Left lung (tissue), 10 donors: ENCODE results near the gene CAMTA1. TPM values are rescaled to one million over a fixed set of nuclear protein-coding genes. Genes with fewer than 3 reads are reported as not detected.

ENCODE experiments used
- ATAC-seq: fragments of 200-7000 bp; cut with Tn5 transposase; one replicate; pipeline ENCODE4 v1.9.1; 2020; ENCODE audit warnings: moderate library complexity
- DNase-seq, 4 donors: peaks; one replicate each; pipeline ENCODE4 v3.0.0-alpha.2; 2013 to 2020
- H3K27ac ChIP-seq, 2 donors: fragments of 200-600 bp; sonication (generic) in 1 of 2; one replicate each; pipeline versions ENCODE4 v1.5.0 to v1.8.0; 2020 to 2021
- H3K27me3 ChIP-seq, 2 donors: fragments of 200-600 bp; sonication (generic) in 1 of 2; one replicate each; pipeline versions ENCODE4 v1.5.0 to v1.8.0; 2020 to 2021
- H3K36me3 ChIP-seq, 2 donors: fragments of 200-600 bp; sonication (generic) in 1 of 2; one replicate each; pipeline versions ENCODE4 v1.5.0 to v1.8.0; 2020 to 2021
- H3K4me1 ChIP-seq, 2 donors: fragments of 200-600 bp; one replicate each; pipeline ENCODE4 v1.8.0; 2021
- H3K4me3 ChIP-seq, 2 donors: fragments of 200-600 bp; sonication (generic) in 1 of 2; one replicate each; pipeline versions ENCODE4 v1.5.0 to v1.8.0; 2020 to 2021; ENCODE audit warnings: mild to moderate bottlenecking in 1 of 2
- H3K9me3 ChIP-seq, 2 donors: fragments of 200-600 bp; sonication (generic) in 1 of 2; one replicate each; pipeline versions ENCODE4 v1.5.0 to v1.8.0; 2020 to 2021
- intact Hi-C, 2 donors: fragments of 100-400 bp; cut with DNase I; formaldehyde crosslinking; loops; one replicate each; pipeline versions ENCODE4 v1.11.2 to v1.14.2; 2022
- polyA plus RNA-seq, 6 donors: library from polyadenylated mRNA; unstranded; fragments of 120-200 nt; gene quantifications; one replicate each; pipeline ENCODE4 v1.2.1, GENCODE V29; 2013; ENCODE audit not compliant: insufficient read length in 6 of 6
- total RNA-seq, 2 donors: library from RNA; stranded (reverse); fragmentation: NEBNext Ultra II Directional; extraction: Animal tissue kit (Norgen Biotek cat#: 25700); gene quantifications; one replicate each; pipeline ENCODE4 v1.2.1, GENCODE V29; 2021
- TF ChIP-seq, protein P1 (sequence below), 2 donors: fragments of 200-600 bp; sonication (generic) in 1 of 2; IDR thresholded peaks; one replicate each; pipeline versions ENCODE4 v1.5.0 to v1.8.0; 2021; ENCODE audit warnings: antibody characterized with exemption in 2 of 2
- donor health status: DM: no; HTN: yes; CAD: no.
- donor health status: DM: no; HTN: no; CAD: no.

CAMTA1 gene
- total and polyA plus RNA-seq, 8 donors, result 42.7 to 69.1 (median 49.4) TPM

DNA sequence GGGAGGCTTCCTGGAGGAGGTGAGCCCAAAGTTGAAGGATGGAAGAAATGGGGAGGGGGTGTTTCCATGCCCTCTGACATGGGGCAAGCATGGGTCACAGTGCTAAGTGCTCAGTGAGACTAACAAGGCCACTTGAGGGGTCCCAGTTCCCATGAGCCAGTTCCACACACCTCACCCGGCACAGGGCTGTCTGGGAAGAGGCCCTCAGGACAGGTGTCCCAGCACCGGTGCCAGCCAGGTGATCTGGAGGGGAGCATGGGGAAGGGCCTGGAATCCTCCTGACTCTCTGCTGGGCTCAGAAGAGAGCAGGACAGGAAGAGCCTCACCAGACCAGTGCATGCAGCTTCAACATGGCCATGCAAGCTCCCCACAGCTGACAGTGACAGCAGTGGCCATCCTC, 691.1 kb downstream of the CAMTA1 start:
- Histone ChIP-seq H3K4me1 (peaks cover 12 to 13% of the 10 kb centered on the region in 2 donors), H3K27me3 (no peaks in the 10 kb centered on the region), H3K9me3 (no peaks in the 10 kb centered on the region), H3K4me3 (no peak overlapping the region), H3K36me3 (no peaks in the 10 kb centered on the region), H3K27ac (no peak overlapping the region)
- intact Hi-C loops, result no loop called here
- no peak for ATAC-seq
- TF ChIP-seq, protein P1, sequence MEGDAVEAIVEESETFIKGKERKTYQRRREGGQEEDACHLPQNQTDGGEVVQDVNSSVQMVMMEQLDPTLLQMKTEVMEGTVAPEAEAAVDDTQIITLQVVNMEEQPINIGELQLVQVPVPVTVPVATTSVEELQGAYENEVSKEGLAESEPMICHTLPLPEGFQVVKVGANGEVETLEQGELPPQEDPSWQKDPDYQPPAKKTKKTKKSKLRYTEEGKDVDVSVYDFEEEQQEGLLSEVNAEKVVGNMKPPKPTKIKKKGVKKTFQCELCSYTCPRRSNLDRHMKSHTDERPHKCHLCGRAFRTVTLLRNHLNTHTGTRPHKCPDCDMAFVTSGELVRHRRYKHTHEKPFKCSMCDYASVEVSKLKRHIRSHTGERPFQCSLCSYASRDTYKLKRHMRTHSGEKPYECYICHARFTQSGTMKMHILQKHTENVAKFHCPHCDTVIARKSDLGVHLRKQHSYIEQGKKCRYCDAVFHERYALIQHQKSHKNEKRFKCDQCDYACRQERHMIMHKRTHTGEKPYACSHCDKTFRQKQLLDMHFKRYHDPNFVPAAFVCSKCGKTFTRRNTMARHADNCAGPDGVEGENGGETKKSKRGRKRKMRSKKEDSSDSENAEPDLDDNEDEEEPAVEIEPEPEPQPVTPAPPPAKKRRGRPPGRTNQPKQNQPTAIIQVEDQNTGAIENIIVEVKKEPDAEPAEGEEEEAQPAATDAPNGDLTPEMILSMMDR (IDR thresholded peaks at IDR 0.05), result no peak
- peak in 1 of 4 donors; percentile 46 for DNase-seq

DNA sequence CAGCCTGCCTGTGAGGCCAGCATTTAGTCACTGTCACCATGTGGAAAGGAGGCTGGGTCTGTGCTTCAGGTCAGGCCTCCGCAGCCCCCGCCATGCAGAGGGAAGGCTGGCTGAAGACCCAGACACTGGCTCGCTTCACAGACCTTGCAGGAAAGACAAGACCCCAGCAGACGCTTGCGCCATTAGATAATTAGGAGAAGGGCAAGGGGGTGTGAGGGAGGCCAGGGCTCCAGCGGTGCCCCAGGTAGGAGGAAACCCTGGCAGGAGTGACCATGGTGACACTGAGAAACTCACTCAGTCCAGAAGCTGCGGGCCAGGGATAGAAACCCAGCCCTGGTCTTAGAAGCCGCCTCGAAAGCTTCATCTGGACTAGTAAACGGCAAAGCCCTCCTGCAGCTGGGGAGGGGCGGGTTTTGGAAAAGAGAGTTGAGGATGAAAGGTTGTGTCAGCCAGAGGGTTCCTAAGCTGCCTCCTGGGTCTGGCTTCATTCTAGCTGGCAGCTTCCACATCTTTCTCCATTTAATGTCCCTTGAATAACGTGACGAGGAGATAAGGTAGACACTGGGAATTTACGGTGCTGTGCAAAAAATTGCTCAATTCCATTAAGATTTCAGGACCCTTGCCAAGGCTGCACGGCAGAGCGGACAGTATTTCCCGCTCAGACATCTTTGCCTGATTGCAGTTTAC, 691.8 kb downstream of the CAMTA1 start:
- Histone ChIP-seq H3K36me3 (no peaks in the 10 kb centered on the region), H3K4me1 (peaks cover 7% of the 10 kb centered on the region in 2 donors), H3K27ac (no peak overlapping the region), H3K9me3 (no peaks in the 10 kb centered on the region), H3K27me3 (no peaks in the 10 kb centered on the region), H3K4me3 (no peak overlapping the region)
- ATAC-seq (no peak), DNase-seq (peak in 2 of 4 donors; percentile 60 to 61)
- intact Hi-C loops, result no loop called here
- TF ChIP-seq, protein P1 (IDR thresholded peaks at IDR 0.05), result no peak

DNA sequence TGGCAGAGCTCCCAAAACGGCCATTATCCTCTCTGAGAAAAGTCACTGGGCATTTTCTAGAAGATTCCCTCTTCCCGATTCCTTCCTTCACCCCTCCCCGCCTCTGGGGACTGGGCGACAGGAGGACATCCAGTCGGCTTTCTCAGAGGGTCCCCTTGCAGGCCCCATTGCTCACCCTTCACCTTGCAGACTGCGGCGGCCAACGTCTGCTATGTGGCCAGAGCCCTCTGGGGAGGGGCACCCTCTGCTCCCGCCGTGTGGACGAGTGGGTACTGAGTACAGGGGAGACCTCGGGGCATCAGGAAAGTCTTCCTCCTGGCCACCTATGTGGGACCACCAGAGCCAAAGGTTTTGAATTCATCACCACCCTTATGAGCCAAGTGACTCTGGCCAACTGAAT, 692.3 kb downstream of the CAMTA1 start:
- Histone ChIP-seq H3K36me3 (no peaks in the 10 kb centered on the region), H3K9me3 (no peaks in the 10 kb centered on the region), H3K4me1 (peaks cover 5% of the 10 kb centered on the region in 2 donors), H3K27me3 (no peaks in the 10 kb centered on the region), H3K27ac (no peak overlapping the region), H3K4me3 (no peak overlapping the region)
- TF ChIP-seq, protein P1 (IDR thresholded peaks at IDR 0.05), result no peak
- intact Hi-C loops, result no loop called here
- DNase-seq, result peak in 1 of 4 donors; percentile 68
- ATAC-seq, result no peak

DNA sequence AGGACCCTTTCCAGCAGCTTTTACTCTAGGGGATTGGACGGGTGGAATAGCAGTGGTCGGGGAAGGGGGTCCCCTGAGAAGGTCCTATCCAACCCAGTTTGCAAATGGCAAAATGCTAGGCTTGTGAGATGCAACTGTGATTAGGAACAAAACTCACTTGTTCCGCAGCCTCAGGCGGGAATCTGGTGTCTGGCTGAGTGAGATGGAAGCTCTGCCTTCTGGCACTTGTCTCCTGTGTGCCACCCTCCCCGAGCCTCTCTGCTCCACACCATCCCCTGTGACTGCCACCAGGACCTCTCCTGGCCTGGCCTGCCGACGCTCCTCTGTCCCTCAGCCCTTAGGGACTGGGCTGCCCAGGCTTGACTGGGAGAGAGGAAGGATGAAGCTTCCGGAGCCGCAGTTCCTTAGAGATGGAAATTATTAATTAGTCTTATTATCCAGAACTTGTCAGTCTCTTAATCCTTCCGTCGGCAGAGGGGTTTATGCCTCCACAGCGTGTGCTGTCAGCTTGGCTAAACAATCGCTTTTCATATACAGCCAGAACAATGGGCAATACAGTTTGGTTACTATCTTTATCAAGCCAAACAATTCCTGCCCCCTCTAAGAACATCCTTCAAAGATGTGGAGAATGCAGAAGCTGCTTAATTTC, 693.0 kb downstream of the CAMTA1 start:
- no peaks in the 10 kb centered on the region for H3K27me3 ChIP-seq
- ATAC-seq, result no peak
- H3K4me1 ChIP-seq, result peaks cover 5% of the 10 kb centered on the region in 2 donors
- no peak overlapping the region for H3K4me3 ChIP-seq
- peak overlapping the region; percentile 33 to 65 for H3K27ac ChIP-seq
- TF ChIP-seq, protein P1 (IDR thresholded peaks at IDR 0.05), result no peak
- H3K36me3 ChIP-seq, result no peaks in the 10 kb centered on the region
- H3K9me3 ChIP-seq, result no peaks in the 10 kb centered on the region
- intact Hi-C loops, result no loop called here
- peak in 1 of 4 donors; percentile 26 for DNase-seq

DNA sequence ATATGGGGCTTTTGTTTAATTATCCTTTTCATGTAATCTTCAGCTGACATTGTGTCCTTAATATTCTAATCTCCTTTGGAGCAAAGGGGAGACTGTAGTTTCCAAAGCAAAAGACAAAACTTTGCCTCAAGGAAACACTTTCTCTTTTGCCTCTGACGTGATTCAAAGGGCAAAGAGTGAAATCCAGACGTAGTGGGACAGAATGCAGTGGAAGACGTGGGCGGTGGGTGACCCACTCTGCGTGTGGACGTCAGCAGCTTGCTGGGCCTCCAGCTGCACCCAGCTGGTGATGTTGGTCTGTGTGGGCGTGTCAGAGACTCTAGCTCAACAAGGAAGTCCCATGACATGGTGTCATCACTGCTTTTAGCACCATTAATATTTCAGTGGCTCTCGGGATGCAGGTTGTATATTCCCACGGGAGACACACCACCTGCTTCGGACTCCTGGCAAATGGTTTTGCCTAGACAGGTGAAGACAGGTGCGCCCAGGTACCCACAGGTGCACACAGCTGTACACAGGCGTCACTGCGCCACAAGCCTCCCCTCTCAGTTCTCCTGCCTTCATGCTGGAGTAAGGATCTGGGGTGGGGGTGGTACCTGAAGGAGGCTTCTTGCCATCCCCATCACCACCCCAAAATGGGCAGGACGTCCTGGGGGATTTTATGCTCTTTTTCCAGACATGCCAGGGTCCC, 693.7 kb downstream of the CAMTA1 start:
- Histone ChIP-seq H3K9me3 (no peaks in the 10 kb centered on the region), H3K27ac (peak overlapping the region; percentile 33 to 65), H3K4me3 (no peak overlapping the region), H3K4me1 (peaks cover 5% of the 10 kb centered on the region in 2 donors), H3K27me3 (no peaks in the 10 kb centered on the region), H3K36me3 (no peaks in the 10 kb centered on the region)
- TF ChIP-seq, protein P1 (IDR thresholded peaks at IDR 0.05), result no peak
- ATAC-seq (peak; percentile 47), DNase-seq (peak; percentile 57 to 97 (median 82))
- intact Hi-C loops, result no loop called here
